ENCODE results near the gene FALEC. TPM values are rescaled to one million over a fixed set of nuclear protein-coding genes. Genes with fewer than 3 reads are reported as not detected.
A peak's percentile ranks its signal among the peaks of the same experiment; 100 is the strongest.

Gene FALEC
- total RNA-seq, 1 donor from 2014 or later: not detected

GRCh38 chr1:150537732-150538684 is 22.5 kb downstream of the FALEC start:
- DNase-seq (no peak), ATAC-seq (no peak)
- intact Hi-C loops (cut with micrococcal nuclease): no loop called here

GRCh38 chr1:150543500-150544143 is 28.1 kb downstream of the FALEC start:
- intact Hi-C loops (cut with micrococcal nuclease): no loop called here
- peak; percentile 79 for DNase-seq
- peak; percentile 80 for ATAC-seq

- intact Hi-C loops (cut with micrococcal nuclease): no loop called here
- peak; percentile 22 for ATAC-seq
- no peak for DNase-seq
Observed at GRCh38 chr1:150544204-150544603, 28.7 kb downstream of the FALEC start.

GRCh38 chr1:150545486-150546032 is 30.0 kb downstream of the FALEC start:
- ATAC-seq (no peak), DNase-seq (no peak)
- intact Hi-C loops (cut with micrococcal nuclease): no loop called here

- no peak for DNase-seq
- no peak for ATAC-seq
- intact Hi-C loops (cut with micrococcal nuclease): no loop called here
Observed at GRCh38 chr1:150546294-150546937, 30.9 kb downstream of the FALEC start.

- intact Hi-C loops (cut with micrococcal nuclease): no loop called here
- no peak for ATAC-seq
- no peak for DNase-seq
Observed at GRCh38 chr1:150548324-150548631, 32.7 kb downstream of the FALEC start.

- intact Hi-C loops (cut with micrococcal nuclease): no loop called here
- ATAC-seq: peak; percentile 58
Observed at GRCh38 chr1:150548632-150549495, 33.3 kb downstream of the FALEC start, which contains the start of gene ADAMTSL4. Gene ADAMTSL4 (plus strand): TSS chr1:150549408. CDS start chr1:150552289, 2,881 bp downstream.

GRCh38 chr1:150549496-150550221 is 34.1 kb downstream of the FALEC start:
- peak; percentile 67 for DNase-seq
- intact Hi-C loops (cut with micrococcal nuclease): no loop called here
- ATAC-seq: peak; percentile 13

More at GRCh38 chr1:150548632-150549495, 33.3 kb downstream of the FALEC start, which contains the start of gene ADAMTSL4:
- DNase-seq: peak; percentile 82

- peak; percentile 73 for DNase-seq
- intact Hi-C loops (cut with micrococcal nuclease): no loop called here
- peak; percentile 35 for ATAC-seq
Observed at GRCh38 chr1:150550222-150551050, 34.9 kb downstream of the FALEC start.

GRCh38 chr1:150551051-150551783 is 35.7 kb downstream of the FALEC start:
- DNase-seq (no peak), ATAC-seq (no peak)
- intact Hi-C loops (cut with micrococcal nuclease): no loop called here

- intact Hi-C loops (cut with micrococcal nuclease): no loop called here
- no peak for ATAC-seq
- no peak for DNase-seq
Observed at GRCh38 chr1:150551784-150552127, 36.2 kb downstream of the FALEC start.

GRCh38 chr1:150552128-150552910 is 36.8 kb downstream of the FALEC start:
- intact Hi-C loops (cut with micrococcal nuclease): no loop called here
- DNase-seq: peak; percentile 87
- ATAC-seq: peak; percentile 60

- intact Hi-C loops (cut with micrococcal nuclease): no loop called here
- ATAC-seq (no peak), DNase-seq (no peak)
Observed at GRCh38 chr1:150552911-150553289, 37.3 kb downstream of the FALEC start.

GRCh38 chr1:150553392-150554085 is 38.0 kb downstream of the FALEC start:
- DNase-seq (no peak), ATAC-seq (no peak)
- intact Hi-C loops (cut with micrococcal nuclease): no loop called here

- ATAC-seq (no peak), DNase-seq (no peak)
- intact Hi-C loops (cut with micrococcal nuclease): no loop called here
Observed at GRCh38 chr1:150554086-150554452, 38.5 kb downstream of the FALEC start.
